GM23338 (cell line): ENCODE measurements around the gene ADGRB2. TPM values are rescaled to one million over a fixed set of nuclear protein-coding genes. Genes with fewer than 3 reads are reported as not detected.

Source experiments
- CREB1 ChIP-seq: fragments of 250-450 bp; sonication (Bioruptor Pico); IDR thresholded peaks from 2 replicates; pipeline ENCODE4 v1.5.0; 2020; ENCODE audit warnings: low read depth, mild to moderate bottlenecking, moderate library complexity
- CTCF ChIP-seq, 2 experiments: fragments of 200-600 bp in 1 of 2; sonication (generic) in 1 of 2; conservative IDR thresholded peaks; 2 replicates each; pipeline versions ENCODE4 v1.5.1 to v1.6.1; 2016 to 2017; ENCODE audit warnings: antibody characterized with exemption in 2 of 2, low read depth in 2 of 2, mild to moderate bottlenecking in 2 of 2, moderate library complexity in 1 of 2
- ETS1 ChIP-seq: IDR thresholded peaks from 2 replicates; pipeline ENCODE4 v1.6.1; 2016; ENCODE audit warnings: antibody characterized with exemption
- EZH2 ChIP-seq: fragments of 200-600 bp; sonication (generic); IDR thresholded peaks from one replicate; pipeline ENCODE4 v1.8.0; 2017; ENCODE audit warnings: antibody characterized with exemption, mild to moderate bottlenecking, low read depth; ENCODE audit not compliant: unreplicated experiment
- EZH2phosphoT487 ChIP-seq: fragments of 200-600 bp; sonication (generic); IDR thresholded peaks from one replicate; pipeline ENCODE4 v1.8.1; 2018; ENCODE audit warnings: antibody characterized with exemption; ENCODE audit not compliant: unreplicated experiment
- JUNB ChIP-seq: IDR thresholded peaks from one replicate; pipeline ENCODE4 v1.6.1; 2016; ENCODE audit warnings: antibody characterized with exemption; ENCODE audit not compliant: unreplicated experiment
- NANOG ChIP-seq: IDR thresholded peaks from 2 replicates; pipeline ENCODE4 v1.6.1; 2016; ENCODE audit warnings: antibody characterized with exemption, borderline replicate concordance
- POLR2AphosphoS5 ChIP-seq: IDR thresholded peaks from 2 replicates; pipeline ENCODE4 v1.6.1; 2016; ENCODE audit warnings: antibody characterized with exemption, low read depth
- REST ChIP-seq: IDR thresholded peaks from one replicate; pipeline ENCODE4 v1.6.1; 2018; ENCODE audit warnings: antibody characterized with exemption; ENCODE audit not compliant: unreplicated experiment
- STAT1 ChIP-seq: IDR thresholded peaks from one replicate; pipeline ENCODE4 v1.6.1; 2016; ENCODE audit warnings: antibody characterized with exemption; ENCODE audit not compliant: unreplicated experiment
- ZNF114 ChIP-seq: fragments of 250-450 bp; sonication (Bioruptor Pico); IDR thresholded peaks from 2 replicates; pipeline ENCODE4 v1.5.0; 2020; ENCODE audit warnings: mild to moderate bottlenecking, moderate library complexity
- ZNF331 ChIP-seq: fragments of 250-450 bp; sonication (Bioruptor Pico); IDR thresholded peaks from 2 replicates; pipeline ENCODE4 v1.5.0; 2020; ENCODE audit warnings: low read depth, mild to moderate bottlenecking, moderate library complexity
- polyA plus RNA-seq: library from polyadenylated mRNA; unstranded; fragments of >200 nt; fragmentation: Nextera tagmentation; extraction: Ambion mirVana; gene quantifications from 2 replicates; pipeline ENCODE4 v1.2.1, GENCODE V29; 2016
- total RNA-seq: library from RNA; depleted of rRNA; stranded (reverse); fragments of >200 nt; shearing (Covaris generic); gene quantifications from 2 replicates; pipeline ENCODE4 v1.2.3, GENCODE V29; 2014

The ADGRB2 gene
- total and polyA plus RNA-seq, 2 experiments from 2014 or later: 8.0 to 27.8 TPM

GRCh38 chr1:31733389-31734219, 30.5 kb downstream of the ADGRB2 start (continued):
- TF ChIP-seq REST (no peak), EZH2 (no peak), EZH2phosphoT487 (no peak), STAT1 (no peak), NANOG (no peak), CREB1 (CRISPR knock-in tag) (no peak), ZNF331 (CRISPR knock-in tag) (no peak), JUNB (no peak), POLR2AphosphoS5 (no peak), ETS1 (no peak), CTCF (conservative IDR thresholded peaks at IDR 0.05; ENCODE audit: low read depth in 2 of 2) (no peak), ZNF114 (no peak)
